Right atrium auricular region (tissue), 2 donors: ENCODE measurements around the gene CMPK1. TPM values are rescaled to one million over a fixed set of nuclear protein-coding genes. Genes with fewer than 3 reads are reported as not detected.

ENCODE experiments used
- DNase-seq: peaks from one replicate; pipeline ENCODE4 v3.0.0-alpha.2; 2019; ENCODE audit warnings: low spot score
- H3K27ac ChIP-seq, 2 donors: fragments of 200-600 bp; sonication (generic); 1 replicate in 1 of 2; 2 replicates in 1 of 2; pipeline ENCODE4 v1.5.1; 2016 to 2019
- H3K27me3 ChIP-seq, 2 donors: fragments of 200-600 bp; sonication (generic); one replicate each; pipeline versions ENCODE4 v1.5.1 to v1.6.0; 2017 to 2019
- H3K36me3 ChIP-seq: fragments of 200-600 bp; sonication (generic); one replicate; pipeline ENCODE4 v1.5.1; 2016
- H3K4me1 ChIP-seq, 2 donors: fragments of 200-600 bp; sonication (generic); one replicate each; pipeline versions ENCODE4 v1.5.1 to v1.6.0; 2017 to 2019
- H3K4me3 ChIP-seq, 2 donors: fragments of 200-600 bp; sonication (generic); 1 replicate in 1 of 2; 2 replicates in 1 of 2; pipeline ENCODE4 v1.5.1; 2017 to 2019; ENCODE audit warnings: mild to moderate bottlenecking in 1 of 2, moderate library complexity in 1 of 2
- H3K9me3 ChIP-seq, 2 donors: fragments of 200-600 bp; sonication (generic); one replicate each; pipeline ENCODE4 v1.5.1; 2019
- CTCF ChIP-seq, 2 donors: fragments of 200-600 bp; sonication (generic); IDR thresholded peaks; one replicate each; pipeline ENCODE4 v1.5.1; 2019; ENCODE audit warnings: antibody characterized with exemption in 2 of 2
- total RNA-seq, 2 donors: library from RNA; depleted of rRNA; stranded (reverse); fragments of >200 nt; gene quantifications; one replicate each; pipeline ENCODE4 v1.1.0, GENCODE V29; 2016

CMPK1 gene
- total RNA-seq, 2 donors from 2014 or later, result 51.4 to 72.3 TPM

- Histone ChIP-seq H3K36me3 (no peaks in the 10 kb centered on the region), H3K4me1 (no peaks in the 10 kb centered on the region), H3K27me3 (no peaks in the 10 kb centered on the region), H3K4me3 (no peak overlapping the region), H3K9me3 (no peaks in the 10 kb centered on the region), H3K27ac (no peak overlapping the region)
- TF ChIP-seq CTCF (IDR thresholded peaks at IDR 0.05), result no peak
- DNase-seq, result no peak
Observed at GRCh38 chr1:47402591-47402990, 69.0 kb downstream of the CMPK1 start.

GRCh38 chr1:47403321-47403910 is 69.8 kb downstream of the CMPK1 start:
- H3K4me3 ChIP-seq, result no peak overlapping the region
- no peak for DNase-seq
- no peaks in the 10 kb centered on the region for H3K4me1 ChIP-seq
- no peak overlapping the region for H3K27ac ChIP-seq
- no peaks in the 10 kb centered on the region for H3K36me3 ChIP-seq
- TF ChIP-seq CTCF (IDR thresholded peaks at IDR 0.05), result no peak
- H3K9me3 ChIP-seq, result no peaks in the 10 kb centered on the region
- H3K27me3 ChIP-seq, result no peaks in the 10 kb centered on the region

- H3K4me3 ChIP-seq, result no peak overlapping the region
- no peaks in the 10 kb centered on the region for H3K9me3 ChIP-seq
- H3K36me3 ChIP-seq, result no peaks in the 10 kb centered on the region
- H3K4me1 ChIP-seq, result no peaks in the 10 kb centered on the region
- no peak overlapping the region for H3K27ac ChIP-seq
- TF ChIP-seq CTCF (IDR thresholded peaks at IDR 0.05), result no peak
- no peaks in the 10 kb centered on the region for H3K27me3 ChIP-seq
- no peak for DNase-seq
Observed at GRCh38 chr1:47405697-47406096, 72.1 kb downstream of the CMPK1 start.

GRCh38 chr1:47406966-47407365 is 73.4 kb downstream of the CMPK1 start:
- no peak for TF ChIP-seq CTCF (IDR thresholded peaks at IDR 0.05)
- no peak for DNase-seq
- Histone ChIP-seq H3K9me3 (no peaks in the 10 kb centered on the region), H3K36me3 (no peaks in the 10 kb centered on the region), H3K27me3 (no peaks in the 10 kb centered on the region), H3K27ac (no peak overlapping the region), H3K4me3 (no peak overlapping the region), H3K4me1 (no peaks in the 10 kb centered on the region)

GRCh38 chr1:47407481-47407880 is 73.9 kb downstream of the CMPK1 start:
- no peak for DNase-seq
- no peak overlapping the region for H3K4me3 ChIP-seq
- no peaks in the 10 kb centered on the region for H3K36me3 ChIP-seq
- H3K27ac ChIP-seq, result no peak overlapping the region
- no peaks in the 10 kb centered on the region for H3K27me3 ChIP-seq
- no peak for TF ChIP-seq CTCF (IDR thresholded peaks at IDR 0.05)
- H3K9me3 ChIP-seq, result no peaks in the 10 kb centered on the region
- H3K4me1 ChIP-seq, result no peaks in the 10 kb centered on the region
